Measurements from ENCODE around the gene LRMDA. TPM values are rescaled to one million over a fixed set of nuclear protein-coding genes. Genes with fewer than 3 reads are reported as not detected.

LRMDA gene
- total and polyA plus RNA-seq, 2 of the 4 experiments (the other 2 are of a cell fraction) = 0.07 TPM; not detected in 1

DNA sequence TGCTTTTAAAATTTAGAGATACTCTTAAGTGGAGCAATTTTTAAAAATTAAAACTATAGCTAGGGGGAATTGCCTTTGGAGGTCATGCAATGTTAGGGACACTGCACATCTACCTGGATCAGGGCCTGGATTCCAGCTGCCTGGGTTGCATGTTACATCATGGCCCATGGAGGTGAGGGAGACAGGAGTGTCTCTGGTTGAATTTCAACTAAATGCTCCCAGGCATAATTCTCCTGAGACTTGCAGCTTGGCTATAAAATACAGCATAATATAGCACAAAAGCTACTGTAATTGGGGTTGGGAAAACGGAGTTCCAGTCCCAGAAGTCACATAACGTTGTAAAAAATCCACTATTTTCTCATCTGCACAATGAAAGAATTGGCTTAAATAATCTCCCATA, 782.5 kb downstream of the LRMDA start:
- Histone ChIP-seq H3K56ac (ENCODE audit: extremely low read depth, insufficient read depth, low read length) (no peak overlapping the region), H3K18ac (ENCODE audit: low read depth, low read length) (no peak overlapping the region), H3K36me3 (ENCODE audit: control insufficient read depth, insufficient read depth, low read length) (no peaks in the 10 kb centered on the region), H3K9me1 (ENCODE audit: insufficient read depth, low read length) (no peaks in the 10 kb centered on the region), H4K20me1 (ENCODE audit: insufficient read depth, low read length) (no peaks in the 10 kb centered on the region), H3K4ac (ENCODE audit: low read depth, low read length) (no peak overlapping the region), H3K9ac (ENCODE audit: low read depth, low read length) (no peak overlapping the region), H2BK5ac (ENCODE audit: low read depth, low read length, poor library complexity, severe bottlenecking) (no peak overlapping the region), H3K4me3 (ENCODE audit: insufficient read depth, low read depth, low read length) (no peak overlapping the region), H3K27me3 (ENCODE audit: control insufficient read depth, insufficient read depth, low read length) (peaks cover 7% of the 10 kb centered on the region), H4K8ac (ENCODE audit: low read depth in 2 of 2, low read length in 2 of 2) (no peak overlapping the region), H2AFZ (replicated peaks; ENCODE audit: low read length, poor library complexity) (no peak overlapping the region), H3K23ac (ENCODE audit: low read depth, low read length) (no peak overlapping the region), H2BK20ac (ENCODE audit: low read depth, low read length) (no peak overlapping the region), H2AK9ac (replicated peaks; ENCODE audit: low read depth, low read length, poor library complexity) (no peak overlapping the region), H3K9me3 (ENCODE audit: control insufficient read depth, insufficient read depth, low read length) (no peaks in the 10 kb centered on the region), H2BK120ac (ENCODE audit: low read depth, low read length) (no peak overlapping the region), H2AK5ac (ENCODE audit: low read depth, low read length) (no peak overlapping the region), H3K27ac (ENCODE audit: insufficient read depth, low read length) (no peak overlapping the region), H3K14ac (replicated peaks; ENCODE audit: low read depth, low read length) (no peak overlapping the region), H3K4me2 (ENCODE audit: low read depth, low read length) (no peak overlapping the region), H4K91ac (ENCODE audit: insufficient read depth, low read depth, low read length) (no peak overlapping the region), H4K5ac (ENCODE audit: low read depth, low read length) (no peak overlapping the region), H3K4me1 (ENCODE audit: control insufficient read depth, insufficient read depth, low read length) (no peaks in the 10 kb centered on the region), H2BK15ac (ENCODE audit: low read depth, low read length) (no peak overlapping the region), H3K79me1 (ENCODE audit: low read depth in 1 of 2, low read length in 2 of 2) (no peaks in the 10 kb centered on the region)
- WGBS, 2 experiments (ENCODE audit: extremely low coverage in 2 of 2, insufficient read length in 1 of 2) = no CpG with 5 or more reads among the region's 2 CpGs
- ATAC-seq (ENCODE audit: low read depth) (no peak), DNase-seq (no peak)
- dilution Hi-C loops (cut with HindIII; ENCODE audit: low sequenced_read_pairs, unreplicated experiment) (no loop called here), intact Hi-C loops (cut with micrococcal nuclease) (no loop called here), in situ Hi-C loops (cut with MboI; ENCODE audit: low sequenced_read_pairs) (no loop called here)
- ChIA-PET CTCF (interaction anchor here (1.4 kb wide), 1 partner anchor 118 kb away, joined by 4 read pairs; no protein-coding TSS in a partner anchor), POLR2A (ENCODE audit: unreplicated experiment) (no interaction called here)
- TF ChIP-seq RCOR1 (IDR thresholded peaks at IDR 0.05; ENCODE audit: insufficient replicate concordance, low read length) = no peak
- no TSS peak for BruUV-seq (replicated peaks)

Measured in IMR-90 (cell line).